Suprapubic skin (tissue), 4 donors: Measurements from ENCODE around the gene RPS6KA1. TPM values are rescaled to one million over a fixed set of nuclear protein-coding genes. Genes with fewer than 3 reads are reported as not detected.

Experiments used
- DNase-seq, 2 donors: peaks; one replicate each; pipeline ENCODE4 v3.0.0-alpha.2; 2019; ENCODE audit warnings: low spot score in 2 of 2
- H3K27ac ChIP-seq: fragments of 200-600 bp; sonication (generic); one replicate; pipeline ENCODE4 v1.5.1; 2019
- H3K27me3 ChIP-seq: fragments of 200-600 bp; sonication (generic); one replicate; pipeline ENCODE4 v1.5.1; 2019
- H3K36me3 ChIP-seq: fragments of 200-600 bp; sonication (generic); one replicate; pipeline ENCODE4 v1.5.1; 2019
- H3K4me1 ChIP-seq: fragments of 200-600 bp; sonication (generic); one replicate; pipeline ENCODE4 v1.5.1; 2019
- H3K4me3 ChIP-seq: fragments of 200-600 bp; sonication (generic); one replicate; pipeline ENCODE4 v1.5.1; 2019; ENCODE audit warnings: mild to moderate bottlenecking
- H3K9me3 ChIP-seq: fragments of 200-600 bp; sonication (generic); one replicate; pipeline ENCODE4 v1.5.1; 2019
- EP300 ChIP-seq: sonication (generic); formaldehyde crosslinking; IDR thresholded peaks from one replicate; pipeline ENCODE4 v1.6.1; 2017; ENCODE audit warnings: antibody characterized with exemption
- POLR2A ChIP-seq, 2 donors: fragments of 450-650 bp; IDR thresholded peaks; one replicate each; pipeline ENCODE4 v1.6.1; 2017; ENCODE audit warnings: antibody characterized with exemption in 2 of 2, mild to moderate bottlenecking in 2 of 2, moderate library complexity in 2 of 2
- POLR2AphosphoS5 ChIP-seq, 3 donors: sonication (generic); formaldehyde crosslinking; IDR thresholded peaks; one replicate each; pipeline ENCODE4 v1.6.1; 2017; ENCODE audit warnings: antibody characterized with exemption in 3 of 3
- WGBS: methylation state at CpG from one replicate; pipeline ENCODE4 v1.1.5; 2018; 5-methylcytosine and 5-hydroxymethylcytosine counted together
- total RNA-seq, 4 donors: library from RNA; depleted of rRNA; stranded (reverse); fragments of >200 nt; gene quantifications; one replicate each; pipeline ENCODE4 v1.1.0, GENCODE V29; 2016
- TF ChIP-seq, protein P1 (sequence below), 2 donors: fragments of 200-600 bp in 1 of 2; fragments of 450-650 bp in 1 of 2; sonication (generic) in 1 of 2; IDR thresholded peaks; one replicate each; pipeline ENCODE4 v1.5.1; 2016 to 2019; ENCODE audit warnings: antibody characterized with exemption in 2 of 2, mild to moderate bottlenecking in 1 of 2, moderate library complexity in 1 of 2

Gene RPS6KA1
- total RNA-seq, 4 donors from 2014 or later = 37.8 to 50.9 (median 43.7) TPM

DNA sequence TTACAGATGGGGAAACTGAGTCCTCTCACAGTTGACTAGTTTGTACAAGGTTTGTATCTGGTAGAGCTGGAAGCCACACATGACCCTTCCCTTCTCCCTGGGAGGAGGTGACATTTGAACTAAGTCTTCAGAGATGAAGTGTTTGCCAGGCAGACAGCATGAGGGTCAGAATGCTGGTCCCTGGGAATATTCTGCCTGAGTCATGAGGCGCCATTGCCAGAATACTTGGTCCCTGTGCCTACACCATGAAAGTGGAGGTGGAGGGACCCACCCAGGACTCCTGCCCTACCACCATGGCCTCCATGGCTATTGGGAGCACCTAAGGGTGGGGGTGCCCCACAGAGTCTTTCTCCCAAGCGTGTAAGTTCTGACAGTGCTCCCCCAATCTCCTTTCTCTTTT is 7.0 kb downstream of the RPS6KA1 start:
- DNase-seq = no peak
- WGBS = no CpG with 5 or more reads among the region's 2 CpGs
- H3K4me1 ChIP-seq = peaks cover 37% of the 10 kb centered on the region
- no peaks in the 10 kb centered on the region for H3K27me3 ChIP-seq
- no peak for TF ChIP-seq POLR2A (IDR thresholded peaks at IDR 0.05)
- TF ChIP-seq POLR2AphosphoS5 (IDR thresholded peaks at IDR 0.05) = no peak
- TF ChIP-seq EP300 = no peak
- TF ChIP-seq, protein P1, sequence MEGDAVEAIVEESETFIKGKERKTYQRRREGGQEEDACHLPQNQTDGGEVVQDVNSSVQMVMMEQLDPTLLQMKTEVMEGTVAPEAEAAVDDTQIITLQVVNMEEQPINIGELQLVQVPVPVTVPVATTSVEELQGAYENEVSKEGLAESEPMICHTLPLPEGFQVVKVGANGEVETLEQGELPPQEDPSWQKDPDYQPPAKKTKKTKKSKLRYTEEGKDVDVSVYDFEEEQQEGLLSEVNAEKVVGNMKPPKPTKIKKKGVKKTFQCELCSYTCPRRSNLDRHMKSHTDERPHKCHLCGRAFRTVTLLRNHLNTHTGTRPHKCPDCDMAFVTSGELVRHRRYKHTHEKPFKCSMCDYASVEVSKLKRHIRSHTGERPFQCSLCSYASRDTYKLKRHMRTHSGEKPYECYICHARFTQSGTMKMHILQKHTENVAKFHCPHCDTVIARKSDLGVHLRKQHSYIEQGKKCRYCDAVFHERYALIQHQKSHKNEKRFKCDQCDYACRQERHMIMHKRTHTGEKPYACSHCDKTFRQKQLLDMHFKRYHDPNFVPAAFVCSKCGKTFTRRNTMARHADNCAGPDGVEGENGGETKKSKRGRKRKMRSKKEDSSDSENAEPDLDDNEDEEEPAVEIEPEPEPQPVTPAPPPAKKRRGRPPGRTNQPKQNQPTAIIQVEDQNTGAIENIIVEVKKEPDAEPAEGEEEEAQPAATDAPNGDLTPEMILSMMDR (IDR thresholded peaks at IDR 0.05) = no peak
- no peak overlapping the region for H3K27ac ChIP-seq
- H3K4me3 ChIP-seq = no peak overlapping the region
- H3K36me3 ChIP-seq = peaks cover 9% of the 10 kb centered on the region
- H3K9me3 ChIP-seq = no peaks in the 10 kb centered on the region

DNA sequence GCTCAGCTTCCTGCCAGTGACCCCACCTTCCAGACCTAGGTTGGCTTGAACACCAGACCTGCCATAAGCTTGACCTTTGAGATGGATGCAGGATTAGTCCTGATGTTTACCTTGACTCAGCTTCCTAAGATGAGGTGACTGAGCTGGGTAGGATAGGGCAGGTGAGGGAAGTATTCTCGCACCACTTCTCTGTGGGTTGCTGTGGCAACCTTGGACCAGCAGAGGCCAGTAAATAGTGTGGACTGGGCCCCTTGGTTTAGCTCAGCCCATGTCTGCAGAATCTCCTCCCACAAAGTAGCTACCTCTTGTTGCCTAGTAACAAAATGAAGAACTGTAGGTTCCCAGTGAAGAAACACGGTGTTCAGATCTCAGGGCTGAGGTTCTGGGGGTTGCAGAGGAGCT is 8.4 kb downstream of the RPS6KA1 start:
- H3K4me1 ChIP-seq = peaks cover 36% of the 10 kb centered on the region
- no peak overlapping the region for H3K27ac ChIP-seq
- TF ChIP-seq EP300 (no peak), POLR2AphosphoS5 (IDR thresholded peaks at IDR 0.05) (no peak), POLR2A (IDR thresholded peaks at IDR 0.05) (no peak)
- TF ChIP-seq, protein P1 (IDR thresholded peaks at IDR 0.05) = no peak
- no peak overlapping the region for H3K4me3 ChIP-seq
- no peaks in the 10 kb centered on the region for H3K27me3 ChIP-seq
- WGBS = 72% methylated on average over 2 of the region's 2 CpGs
- peaks cover 9% of the 10 kb centered on the region for H3K36me3 ChIP-seq
- DNase-seq = peak in 1 of 2 donors; percentile 72
- no peaks in the 10 kb centered on the region for H3K9me3 ChIP-seq

DNA sequence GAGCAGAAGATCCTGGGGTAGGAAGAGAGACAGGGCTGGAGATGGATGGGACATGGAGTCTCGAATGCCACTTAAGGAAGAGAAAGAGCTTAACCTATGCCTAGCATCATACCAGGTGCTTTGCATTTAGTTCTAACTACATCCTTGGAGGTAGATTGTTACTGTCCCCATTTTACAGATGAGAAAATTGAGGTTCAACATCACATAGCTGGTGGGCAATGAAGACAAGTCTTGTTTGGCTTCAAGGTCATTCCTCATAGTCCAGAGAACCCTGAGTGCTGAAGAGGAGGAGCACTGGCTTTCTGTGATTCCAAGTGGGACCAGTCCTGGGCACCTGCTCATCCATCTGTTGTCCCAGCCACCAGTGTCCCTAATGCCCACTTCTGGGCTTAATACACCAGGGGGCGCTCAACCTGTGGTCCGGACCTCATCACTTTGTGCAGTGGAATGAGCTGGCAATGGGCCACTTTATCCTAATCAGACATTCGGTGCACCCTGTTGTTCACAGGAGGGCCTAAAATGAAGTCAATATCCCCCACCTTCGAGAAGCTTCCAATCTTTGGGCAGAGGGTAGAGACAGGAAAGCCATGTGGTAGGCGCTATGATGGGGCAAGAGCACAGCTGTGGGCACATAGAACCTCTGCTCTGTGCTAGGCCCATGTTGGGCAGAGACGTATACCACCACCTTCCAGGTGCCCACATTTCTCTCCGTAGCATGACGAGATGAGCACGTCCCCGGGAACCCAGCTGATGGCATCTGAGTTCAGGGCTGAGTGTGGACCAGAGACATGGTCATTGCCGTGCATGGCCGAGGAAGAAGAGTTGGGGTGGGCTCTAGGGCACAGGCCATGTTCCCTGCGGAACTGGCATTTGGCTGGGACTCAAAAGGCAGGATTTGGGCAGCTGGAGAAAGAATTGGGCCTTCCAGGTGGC is 9.2 kb downstream of the RPS6KA1 start:
- TF ChIP-seq, protein P1 (IDR thresholded peaks at IDR 0.05) = peak in 1 of 2 donors; percentile 34
- TF ChIP-seq EP300 = no peak
- Histone ChIP-seq H3K27me3 (no peaks in the 10 kb centered on the region), H3K36me3 (peaks cover 9% of the 10 kb centered on the region), H3K27ac (no peak overlapping the region), H3K4me1 (peaks cover 38% of the 10 kb centered on the region), H3K9me3 (no peaks in the 10 kb centered on the region), H3K4me3 (no peak overlapping the region)
- 79% methylated on average over 14 of the region's 14 CpGs for WGBS
- DNase-seq = no peak

DNA sequence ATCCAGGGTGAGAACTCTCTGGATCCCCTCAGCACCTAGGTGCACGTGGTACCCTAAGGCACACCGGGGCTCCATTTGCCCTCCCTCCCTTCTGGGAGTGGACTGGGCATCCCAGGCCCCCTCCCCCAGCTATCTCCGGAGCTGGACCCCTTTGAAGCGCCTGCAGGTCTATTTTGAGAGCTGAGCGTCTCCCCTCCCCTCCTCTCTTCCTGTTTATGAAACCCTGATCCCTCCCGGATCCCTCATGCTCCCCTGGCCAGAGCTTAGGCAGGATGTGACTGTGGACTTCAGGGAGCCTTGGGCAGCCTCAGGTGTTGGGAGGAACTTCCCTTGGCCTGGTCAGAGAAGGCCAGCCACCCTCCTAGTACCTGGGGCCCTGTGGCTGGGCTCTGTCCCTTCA is 10.2 kb downstream of the RPS6KA1 start:
- Histone ChIP-seq H3K27me3 (no peaks in the 10 kb centered on the region), H3K4me3 (no peak overlapping the region), H3K9me3 (no peaks in the 10 kb centered on the region), H3K4me1 (peaks cover 47% of the 10 kb centered on the region), H3K27ac (peak overlapping the region; percentile 29), H3K36me3 (peaks cover 9% of the 10 kb centered on the region)
- no peak for DNase-seq
- TF ChIP-seq POLR2AphosphoS5 (IDR thresholded peaks at IDR 0.05) (no peak), EP300 (no peak), POLR2A (IDR thresholded peaks at IDR 0.05) (no peak)
- TF ChIP-seq, protein P1 (IDR thresholded peaks at IDR 0.05) = no peak
- 52% methylated on average over 5 of the region's 6 CpGs for WGBS

DNA sequence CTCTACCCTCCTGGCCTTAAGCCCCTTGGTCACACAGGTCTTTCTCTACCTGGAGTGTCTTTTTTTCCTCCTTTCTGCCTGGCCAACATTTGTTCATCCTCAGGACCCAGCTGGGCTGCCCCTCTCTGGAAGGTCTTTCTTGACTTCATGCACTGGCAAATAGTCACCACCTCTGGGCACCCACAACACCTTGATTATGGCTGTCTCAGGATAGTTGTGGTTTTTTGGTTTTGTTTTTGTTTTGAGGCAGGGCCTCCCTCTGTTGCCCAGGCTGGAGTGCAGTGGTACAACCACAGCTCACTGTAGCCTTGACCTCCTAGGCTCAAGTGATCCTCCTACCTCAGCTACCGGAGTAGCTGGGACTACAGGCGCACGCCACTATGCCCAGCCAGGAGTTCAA is 10.8 kb downstream of the RPS6KA1 start:
- H3K9me3 ChIP-seq = no peaks in the 10 kb centered on the region
- peaks cover 9% of the 10 kb centered on the region for H3K36me3 ChIP-seq
- DNase-seq = no peak
- H3K27me3 ChIP-seq = no peaks in the 10 kb centered on the region
- H3K4me3 ChIP-seq = no peak overlapping the region
- 84% methylated on average over 3 of the region's 3 CpGs for WGBS
- TF ChIP-seq, protein P1 (IDR thresholded peaks at IDR 0.05) = no peak
- peak overlapping the region; percentile 29 for H3K27ac ChIP-seq
- H3K4me1 ChIP-seq = peaks cover 50% of the 10 kb centered on the region
